Effector memory CD4-positive, alpha-beta T cell (primary cell): ENCODE results near the gene IRX5.

ENCODE experiments used
- DNase-seq, 3 donors: peaks; one replicate each; pipeline ENCODE4 v3.0.0-alpha.2; 2020
- H3K27ac ChIP-seq: 2 replicates; pipeline ENCODE4 v1.7.0; 2013; ENCODE audit warnings: mild to moderate bottlenecking, low read length, moderate library complexity; ENCODE audit not compliant: insufficient read depth, poor library complexity, severe bottlenecking
- H3K27me3 ChIP-seq: replicated peaks from 2 replicates; pipeline ENCODE4 v1.7.0; 2013; ENCODE audit warnings: mild to moderate bottlenecking, low read length; ENCODE audit not compliant: insufficient read depth, control insufficient read depth, poor library complexity, severe bottlenecking
- H3K36me3 ChIP-seq: 2 replicates; pipeline ENCODE4 v1.7.0; 2013; ENCODE audit warnings: mild to moderate bottlenecking, low read length, moderate library complexity; ENCODE audit not compliant: control insufficient read depth, insufficient read depth
- H3K4me1 ChIP-seq: 2 replicates; pipeline ENCODE4 v1.7.0; 2013; ENCODE audit warnings: low read length, mild to moderate bottlenecking; ENCODE audit not compliant: control insufficient read depth, insufficient read depth, poor library complexity, severe bottlenecking
- H3K4me3 ChIP-seq: 2 replicates; pipeline ENCODE4 v1.7.0; 2013; ENCODE audit warnings: low read length, low read depth, mild to moderate bottlenecking; ENCODE audit not compliant: insufficient read depth, poor library complexity, severe bottlenecking
- H3K9me3 ChIP-seq: 2 replicates; pipeline ENCODE4 v1.7.0; 2013; ENCODE audit warnings: mild to moderate bottlenecking, low read length, moderate library complexity; ENCODE audit not compliant: control insufficient read depth

IRX5 gene

DNA sequence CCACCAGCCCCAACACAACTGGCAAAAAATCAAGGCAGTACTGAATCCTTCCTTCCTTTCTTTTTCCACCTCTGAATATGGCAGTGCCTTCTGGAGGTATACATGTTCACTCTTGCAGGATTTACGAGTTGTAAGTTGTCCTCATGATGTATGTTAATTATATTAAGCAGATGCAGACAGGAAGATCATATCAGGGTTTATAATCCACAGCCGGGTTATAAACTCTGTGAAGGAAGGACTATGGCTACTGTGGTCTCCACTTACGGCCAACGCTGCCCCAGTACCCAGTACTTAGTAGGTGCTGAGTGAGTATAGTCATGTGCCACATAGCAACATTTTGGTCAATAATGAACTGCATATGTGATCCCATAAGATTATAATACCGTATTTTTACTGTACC, 19.6 kb upstream of the IRX5 start:
- H3K27me3 ChIP-seq: no peaks in the 10 kb centered on the region
- no peaks in the 10 kb centered on the region for H3K36me3 ChIP-seq
- no peak overlapping the region for H3K27ac ChIP-seq
- H3K9me3 ChIP-seq: no peaks in the 10 kb centered on the region
- no peak for DNase-seq
- H3K4me1 ChIP-seq: no peaks in the 10 kb centered on the region
- no peak overlapping the region for H3K4me3 ChIP-seq

DNA sequence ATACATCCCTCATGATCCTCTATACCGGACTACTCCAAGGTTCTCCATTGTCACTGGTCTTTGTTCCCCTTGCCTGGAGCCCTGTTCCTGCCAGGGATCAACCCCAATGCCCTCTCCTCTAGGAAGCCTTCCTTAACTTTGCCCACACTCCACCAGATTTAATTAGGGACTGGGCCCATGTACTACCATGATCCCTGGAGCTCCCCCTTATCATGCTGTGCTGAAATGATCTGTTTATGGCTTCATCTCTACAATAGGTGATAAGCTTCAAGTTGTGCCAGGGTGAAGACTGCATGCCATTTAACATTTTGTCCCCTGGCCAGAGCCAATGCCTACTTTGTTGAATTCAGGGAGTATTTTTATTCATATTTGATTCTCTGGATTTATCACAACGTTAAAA, 17.9 kb upstream of the IRX5 start:
- Histone ChIP-seq H3K4me1 (no peaks in the 10 kb centered on the region), H3K4me3 (no peak overlapping the region), H3K27ac (no peak overlapping the region), H3K27me3 (peaks cover 2% of the 10 kb centered on the region), H3K36me3 (no peaks in the 10 kb centered on the region), H3K9me3 (no peaks in the 10 kb centered on the region)
- DNase-seq: no peak

DNA sequence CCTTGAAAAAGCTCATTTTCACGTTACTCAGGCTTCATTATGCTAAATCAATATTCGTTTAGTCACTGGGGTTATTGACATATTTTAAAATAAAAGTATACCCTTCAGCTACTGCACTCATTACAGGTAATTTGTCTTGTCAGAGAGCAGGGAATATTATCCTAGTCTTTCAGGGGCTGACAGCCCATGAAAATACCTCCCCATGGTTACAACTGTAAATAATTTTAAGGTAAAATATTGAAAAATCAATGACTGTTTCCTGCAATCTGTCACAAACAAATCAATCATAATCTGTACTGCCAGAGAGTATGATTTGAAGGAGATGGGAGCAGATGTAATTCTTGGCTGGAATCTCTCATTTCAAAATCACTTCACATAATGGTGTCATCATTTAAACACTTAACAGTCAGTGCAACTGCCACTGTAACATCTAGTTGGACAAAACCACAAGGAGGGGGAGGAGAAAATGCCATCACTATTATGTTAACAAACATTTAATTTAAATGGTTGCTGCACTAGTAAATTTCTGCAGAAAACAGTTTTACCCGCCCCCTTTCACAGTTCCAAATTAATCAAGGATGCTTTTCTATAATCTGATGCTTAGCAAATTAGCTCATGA, 9.3 kb upstream of the IRX5 start:
- no peak for DNase-seq
- no peak overlapping the region for H3K27ac ChIP-seq
- no peaks in the 10 kb centered on the region for H3K9me3 ChIP-seq
- H3K36me3 ChIP-seq: no peaks in the 10 kb centered on the region
- H3K4me3 ChIP-seq: no peak overlapping the region
- peaks cover 3% of the 10 kb centered on the region for H3K27me3 ChIP-seq
- no peaks in the 10 kb centered on the region for H3K4me1 ChIP-seq

DNA sequence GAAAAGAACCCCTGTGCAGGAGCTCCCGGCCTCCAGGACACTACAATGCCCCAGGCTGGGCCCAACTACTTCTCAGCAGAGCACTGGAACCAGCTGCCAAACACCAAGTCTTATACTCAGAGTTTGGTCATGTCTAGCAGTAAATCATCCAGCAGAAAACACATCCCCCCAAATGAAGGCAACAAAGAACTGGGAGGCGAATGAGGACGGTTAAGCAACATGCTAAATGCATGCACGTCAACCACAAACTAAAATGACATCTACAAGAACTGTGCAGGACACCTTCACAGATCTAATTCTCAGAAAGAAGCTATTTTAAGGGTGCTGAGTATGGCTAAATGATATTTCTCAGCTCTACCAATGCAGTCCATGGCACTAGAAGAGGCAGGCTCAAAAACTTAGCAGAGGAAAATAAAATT, 7.6 kb upstream of the IRX5 start:
- Histone ChIP-seq H3K27me3 (peaks cover 10% of the 10 kb centered on the region), H3K36me3 (no peaks in the 10 kb centered on the region), H3K4me1 (peaks cover 4% of the 10 kb centered on the region), H3K9me3 (no peaks in the 10 kb centered on the region), H3K4me3 (no peak overlapping the region), H3K27ac (no peak overlapping the region)
- DNase-seq: no peak

- peaks cover 6% of the 10 kb centered on the region for H3K4me1 ChIP-seq
- no peak for DNase-seq
- no peaks in the 10 kb centered on the region for H3K36me3 ChIP-seq
- H3K27me3 ChIP-seq: peaks cover 10% of the 10 kb centered on the region
- H3K4me3 ChIP-seq: no peak overlapping the region
- no peak overlapping the region for H3K27ac ChIP-seq
- no peaks in the 10 kb centered on the region for H3K9me3 ChIP-seq
Measured at GRCh38 chr16:54923988-54924387, 6.7 kb upstream of the IRX5 start.

- Histone ChIP-seq H3K4me1 (peaks cover 21% of the 10 kb centered on the region), H3K36me3 (no peaks in the 10 kb centered on the region), H3K4me3 (no peak overlapping the region), H3K9me3 (no peaks in the 10 kb centered on the region), H3K27ac (no peak overlapping the region), H3K27me3 (peaks cover 15% of the 10 kb centered on the region)
- no peak for DNase-seq
Measured at GRCh38 chr16:54926166-54926838, 4.4 kb upstream of the IRX5 start.

GRCh38 chr16:54927125-54928015, 3.3 kb upstream of the IRX5 start:
- Histone ChIP-seq H3K27ac (no peak overlapping the region), H3K4me1 (peaks cover 26% of the 10 kb centered on the region), H3K27me3 (peaks cover 26% of the 10 kb centered on the region), H3K4me3 (no peak overlapping the region), H3K36me3 (no peaks in the 10 kb centered on the region), H3K9me3 (no peaks in the 10 kb centered on the region)
- no peak for DNase-seq

- H3K9me3 ChIP-seq: no peaks in the 10 kb centered on the region
- H3K4me3 ChIP-seq: no peak overlapping the region
- DNase-seq: no peak
- H3K27ac ChIP-seq: no peak overlapping the region
- H3K36me3 ChIP-seq: no peaks in the 10 kb centered on the region
- peaks cover 26% of the 10 kb centered on the region for H3K4me1 ChIP-seq
- H3K27me3 ChIP-seq: peaks cover 32% of the 10 kb centered on the region
Measured at GRCh38 chr16:54928016-54928356, 2.7 kb upstream of the IRX5 start.

GRCh38 chr16:54928411-54929089, 2.1 kb upstream of the IRX5 start:
- peak in 2 of 3 donors; percentile 16 to 23 for DNase-seq

More at GRCh38 chr16:54928411-54929089, 2.1 kb upstream of the IRX5 start:
- Histone ChIP-seq H3K36me3 (no peaks in the 10 kb centered on the region), H3K27me3 (peaks cover 36% of the 10 kb centered on the region), H3K4me3 (peak overlapping the region; percentile 61), H3K4me1 (peaks cover 26% of the 10 kb centered on the region), H3K9me3 (no peaks in the 10 kb centered on the region), H3K27ac (no peak overlapping the region)
